ENCODE measurements around the gene VSIG10.

Gene VSIG10

DNA sequence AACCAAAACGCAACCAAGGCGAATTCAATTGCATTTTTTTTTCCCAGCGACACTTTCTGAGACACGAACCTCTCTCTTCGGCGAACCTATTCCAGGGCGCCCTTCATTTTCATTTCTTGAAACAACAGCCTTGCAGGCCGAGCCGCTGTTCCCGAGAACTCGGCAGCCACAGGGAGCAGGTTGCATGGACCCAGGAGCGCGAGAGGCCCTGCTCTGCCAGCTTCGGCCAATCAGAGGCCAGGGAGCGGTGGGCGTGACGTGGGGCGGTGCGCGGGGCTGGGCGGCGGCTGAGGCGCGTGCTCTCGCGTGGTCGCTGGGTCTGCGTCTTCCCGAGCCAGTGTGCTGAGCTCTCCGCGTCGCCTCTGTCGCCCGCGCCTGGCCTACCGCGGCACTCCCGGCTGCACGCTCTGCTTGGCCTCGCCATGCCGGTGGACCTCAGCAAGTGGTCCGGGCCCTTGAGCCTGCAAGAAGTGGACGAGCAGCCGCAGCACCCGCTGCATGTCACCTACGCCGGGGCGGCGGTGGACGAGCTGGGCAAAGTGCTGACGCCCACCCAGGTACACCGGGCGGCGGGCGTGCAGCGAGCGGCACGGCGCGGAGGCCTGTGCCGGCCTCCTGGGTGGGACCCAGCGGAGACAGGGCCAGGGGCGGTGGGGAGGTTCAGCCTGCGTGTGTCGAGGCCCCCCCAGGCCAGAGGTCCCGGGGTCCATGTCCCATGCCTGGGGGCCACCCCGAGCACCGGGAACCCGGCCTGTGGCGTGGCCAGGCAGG is 32.2 kb upstream of the VSIG10 start, which contains the start of gene PEBP1 (continued):
- TF ChIP-seq, protein P1, sequence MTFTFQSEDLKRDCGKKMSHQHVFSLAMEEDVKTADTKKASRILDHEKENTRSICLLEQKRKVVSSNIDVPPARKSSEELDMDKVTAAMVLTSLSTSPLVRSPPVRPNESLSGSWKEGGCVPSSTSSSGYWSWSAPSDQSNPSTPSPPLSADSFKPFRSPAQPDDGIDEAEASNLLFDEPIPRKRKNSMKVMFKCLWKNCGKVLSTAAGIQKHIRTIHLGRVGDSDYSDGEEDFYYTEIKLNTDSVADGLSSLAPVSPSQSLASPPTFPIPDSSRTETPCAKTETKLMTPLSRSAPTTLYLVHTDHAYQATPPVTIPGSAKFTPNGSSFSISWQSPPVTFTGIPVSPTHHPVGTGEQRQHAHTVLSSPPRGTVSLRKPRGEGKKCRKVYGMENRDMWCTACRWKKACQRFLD (tag by site-specific recombination; IDR thresholded peaks at IDR 0.05), result no peak
- TF ChIP-seq, protein P2, sequence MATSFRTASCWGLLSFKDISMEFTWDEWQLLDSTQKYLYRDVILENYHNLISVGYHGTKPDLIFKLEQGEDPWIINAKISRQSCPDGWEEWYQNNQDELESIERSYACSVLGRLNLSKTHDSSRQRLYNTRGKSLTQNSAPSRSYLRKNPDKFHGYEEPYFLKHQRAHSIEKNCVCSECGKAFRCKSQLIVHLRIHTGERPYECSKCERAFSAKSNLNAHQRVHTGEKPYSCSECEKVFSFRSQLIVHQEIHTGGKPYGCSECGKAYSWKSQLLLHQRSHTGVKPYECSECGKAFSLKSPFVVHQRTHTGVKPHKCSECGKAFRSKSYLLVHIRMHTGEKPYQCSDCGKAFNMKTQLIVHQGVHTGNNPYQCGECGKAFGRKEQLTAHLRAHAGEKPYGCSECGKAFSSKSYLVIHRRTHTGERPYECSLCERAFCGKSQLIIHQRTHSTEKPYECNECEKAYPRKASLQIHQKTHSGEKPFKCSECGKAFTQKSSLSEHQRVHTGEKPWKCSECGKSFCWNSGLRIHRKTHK (tag by site-specific recombination; IDR thresholded peaks at IDR 0.05), result no peak
- TF ChIP-seq ZNF530 (tag by site-specific recombination; IDR thresholded peaks at IDR 0.05; ENCODE audit: low read depth) (no peak), ZNF610 (tag by site-specific recombination; IDR thresholded peaks at IDR 0.05; ENCODE audit: borderline replicate concordance) (peak; percentile 38), ZNF174 (tag by site-specific recombination; IDR thresholded peaks at IDR 0.05) (no peak), ZNF501 (tag by site-specific recombination; IDR thresholded peaks at IDR 0.05) (peak; percentile 96), ZFP41 (tag by site-specific recombination; IDR thresholded peaks at IDR 0.05; ENCODE audit: borderline replicate concordance) (no peak), WT1 (tag by site-specific recombination; IDR thresholded peaks at IDR 0.05) (no peak), ZNF292 (tag by site-specific recombination; IDR thresholded peaks at IDR 0.05; ENCODE audit: borderline replicate concordance, low read depth) (no peak), ZNF10 (tag by site-specific recombination; IDR thresholded peaks at IDR 0.05) (no peak; the same call in 1 of the 2 replicates), MEIS1 (CRISPR knock-in tag; IDR thresholded peaks at IDR 0.05; ENCODE audit: borderline replicate concordance) (no peak), ZNF76 (tag by site-specific recombination; IDR thresholded peaks at IDR 0.05; ENCODE audit: borderline replicate concordance, low read depth) (peak; percentile 33; the same call in 1 of the 2 replicates), ZNF426 (tag by site-specific recombination; IDR thresholded peaks at IDR 0.05) (no peak), SALL2 (tag by site-specific recombination; IDR thresholded peaks at IDR 0.05; ENCODE audit: borderline replicate concordance) (no peak), ZNF548 (tag by site-specific recombination; IDR thresholded peaks at IDR 0.05) (no peak), ZNF223 (tag by site-specific recombination; IDR thresholded peaks at IDR 0.05) (no peak), ZNF514 (tag by site-specific recombination; IDR thresholded peaks at IDR 0.05) (no peak), RBAK (tag by site-specific recombination; IDR thresholded peaks at IDR 0.05) (no peak), GLIS2 (tag by site-specific recombination; IDR thresholded peaks at IDR 0.05) (peak; percentile 68), ZNF2 (tag by site-specific recombination; IDR thresholded peaks at IDR 0.05) (peak; percentile 92), ZNF423 (tag by site-specific recombination; IDR thresholded peaks at IDR 0.05) (no peak), KLF8 (tag by site-specific recombination; IDR thresholded peaks at IDR 0.05) (peak; percentile 98), ZNF121 (tag by site-specific recombination; IDR thresholded peaks at IDR 0.05) (no peak), ZNF211 (tag by site-specific recombination; IDR thresholded peaks at IDR 0.05; ENCODE audit: low read depth) (no peak)
- TF ChIP-seq, protein P3, sequence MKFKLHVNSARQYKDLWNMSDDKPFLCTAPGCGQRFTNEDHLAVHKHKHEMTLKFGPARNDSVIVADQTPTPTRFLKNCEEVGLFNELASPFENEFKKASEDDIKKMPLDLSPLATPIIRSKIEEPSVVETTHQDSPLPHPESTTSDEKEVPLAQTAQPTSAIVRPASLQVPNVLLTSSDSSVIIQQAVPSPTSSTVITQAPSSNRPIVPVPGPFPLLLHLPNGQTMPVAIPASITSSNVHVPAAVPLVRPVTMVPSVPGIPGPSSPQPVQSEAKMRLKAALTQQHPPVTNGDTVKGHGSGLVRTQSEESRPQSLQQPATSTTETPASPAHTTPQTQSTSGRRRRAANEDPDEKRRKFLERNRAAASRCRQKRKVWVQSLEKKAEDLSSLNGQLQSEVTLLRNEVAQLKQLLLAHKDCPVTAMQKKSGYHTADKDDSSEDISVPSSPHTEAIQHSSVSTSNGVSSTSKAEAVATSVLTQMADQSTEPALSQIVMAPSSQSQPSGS (tag by site-specific recombination; IDR thresholded peaks at IDR 0.05; ENCODE audit: low read depth), result no peak
- TF ChIP-seq, protein P4, sequence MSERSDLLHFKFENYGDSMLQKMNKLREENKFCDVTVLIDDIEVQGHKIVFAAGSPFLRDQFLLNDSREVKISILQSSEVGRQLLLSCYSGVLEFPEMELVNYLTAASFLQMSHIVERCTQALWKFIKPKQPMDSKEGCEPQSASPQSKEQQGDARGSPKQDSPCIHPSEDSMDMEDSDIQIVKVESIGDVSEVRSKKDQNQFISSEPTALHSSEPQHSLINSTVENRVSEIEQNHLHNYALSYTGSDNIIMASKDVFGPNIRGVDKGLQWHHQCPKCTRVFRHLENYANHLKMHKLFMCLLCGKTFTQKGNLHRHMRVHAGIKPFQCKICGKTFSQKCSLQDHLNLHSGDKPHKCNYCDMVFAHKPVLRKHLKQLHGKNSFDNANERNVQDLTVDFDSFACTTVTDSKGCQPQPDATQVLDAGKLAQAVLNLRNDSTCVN (tag by site-specific recombination; optimal IDR thresholded peaks at IDR 0.05), result peak; percentile 100
- TF ChIP-seq, protein P5, sequence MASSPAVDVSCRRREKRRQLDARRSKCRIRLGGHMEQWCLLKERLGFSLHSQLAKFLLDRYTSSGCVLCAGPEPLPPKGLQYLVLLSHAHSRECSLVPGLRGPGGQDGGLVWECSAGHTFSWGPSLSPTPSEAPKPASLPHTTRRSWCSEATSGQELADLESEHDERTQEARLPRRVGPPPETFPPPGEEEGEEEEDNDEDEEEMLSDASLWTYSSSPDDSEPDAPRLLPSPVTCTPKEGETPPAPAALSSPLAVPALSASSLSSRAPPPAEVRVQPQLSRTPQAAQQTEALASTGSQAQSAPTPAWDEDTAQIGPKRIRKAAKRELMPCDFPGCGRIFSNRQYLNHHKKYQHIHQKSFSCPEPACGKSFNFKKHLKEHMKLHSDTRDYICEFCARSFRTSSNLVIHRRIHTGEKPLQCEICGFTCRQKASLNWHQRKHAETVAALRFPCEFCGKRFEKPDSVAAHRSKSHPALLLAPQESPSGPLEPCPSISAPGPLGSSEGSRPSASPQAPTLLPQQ (tag by site-specific recombination; IDR thresholded peaks at IDR 0.05), result peak; percentile 92
- TF ChIP-seq, protein P6, sequence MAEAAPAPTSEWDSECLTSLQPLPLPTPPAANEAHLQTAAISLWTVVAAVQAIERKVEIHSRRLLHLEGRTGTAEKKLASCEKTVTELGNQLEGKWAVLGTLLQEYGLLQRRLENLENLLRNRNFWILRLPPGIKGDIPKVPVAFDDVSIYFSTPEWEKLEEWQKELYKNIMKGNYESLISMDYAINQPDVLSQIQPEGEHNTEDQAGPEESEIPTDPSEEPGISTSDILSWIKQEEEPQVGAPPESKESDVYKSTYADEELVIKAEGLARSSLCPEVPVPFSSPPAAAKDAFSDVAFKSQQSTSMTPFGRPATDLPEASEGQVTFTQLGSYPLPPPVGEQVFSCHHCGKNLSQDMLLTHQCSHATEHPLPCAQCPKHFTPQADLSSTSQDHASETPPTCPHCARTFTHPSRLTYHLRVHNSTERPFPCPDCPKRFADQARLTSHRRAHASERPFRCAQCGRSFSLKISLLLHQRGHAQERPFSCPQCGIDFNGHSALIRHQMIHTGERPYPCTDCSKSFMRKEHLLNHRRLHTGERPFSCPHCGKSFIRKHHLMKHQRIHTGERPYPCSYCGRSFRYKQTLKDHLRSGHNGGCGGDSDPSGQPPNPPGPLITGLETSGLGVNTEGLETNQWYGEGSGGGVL (tag by site-specific recombination; IDR thresholded peaks at IDR 0.05), result no peak
- TF ChIP-seq, protein P7, sequence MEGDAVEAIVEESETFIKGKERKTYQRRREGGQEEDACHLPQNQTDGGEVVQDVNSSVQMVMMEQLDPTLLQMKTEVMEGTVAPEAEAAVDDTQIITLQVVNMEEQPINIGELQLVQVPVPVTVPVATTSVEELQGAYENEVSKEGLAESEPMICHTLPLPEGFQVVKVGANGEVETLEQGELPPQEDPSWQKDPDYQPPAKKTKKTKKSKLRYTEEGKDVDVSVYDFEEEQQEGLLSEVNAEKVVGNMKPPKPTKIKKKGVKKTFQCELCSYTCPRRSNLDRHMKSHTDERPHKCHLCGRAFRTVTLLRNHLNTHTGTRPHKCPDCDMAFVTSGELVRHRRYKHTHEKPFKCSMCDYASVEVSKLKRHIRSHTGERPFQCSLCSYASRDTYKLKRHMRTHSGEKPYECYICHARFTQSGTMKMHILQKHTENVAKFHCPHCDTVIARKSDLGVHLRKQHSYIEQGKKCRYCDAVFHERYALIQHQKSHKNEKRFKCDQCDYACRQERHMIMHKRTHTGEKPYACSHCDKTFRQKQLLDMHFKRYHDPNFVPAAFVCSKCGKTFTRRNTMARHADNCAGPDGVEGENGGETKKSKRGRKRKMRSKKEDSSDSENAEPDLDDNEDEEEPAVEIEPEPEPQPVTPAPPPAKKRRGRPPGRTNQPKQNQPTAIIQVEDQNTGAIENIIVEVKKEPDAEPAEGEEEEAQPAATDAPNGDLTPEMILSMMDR (tag by site-specific recombination; IDR thresholded peaks at IDR 0.05), result peak; percentile 72
